NCI-H510A treated with DMSO at 0.1 percent for 48 hours (cell line): ENCODE data around the gene EIF1B.

ENCODE experiments used
- DNase-seq: peaks from one replicate; lab custom pipeline; 2025; lab: John Stamatoyannopoulos, UW

EIF1B gene

GRCh38 chr3:40308725-40309417 lies 636 bp upstream of the EIF1B start:
- DNase-seq = no peak

GRCh38 chr3:40309925-40310695 lies 603 bp downstream of the EIF1B start:
- DNase-seq = no peak

- peak; percentile 21 for DNase-seq
Measured at GRCh38 chr3:40310705-40311104, 1.2 kb downstream of the EIF1B start.

- no peak for DNase-seq
Measured at GRCh38 chr3:40312661-40313226, 3.2 kb downstream of the EIF1B start.

GRCh38 chr3:40313975-40314860 lies 4.7 kb downstream of the EIF1B start:
- no peak for DNase-seq

- peak; percentile 54 for DNase-seq
Measured at GRCh38 chr3:40317061-40317855, 7.8 kb downstream of the EIF1B start.

GRCh38 chr3:40321818-40322217 lies 12.3 kb downstream of the EIF1B start:
- no peak for DNase-seq

- DNase-seq = no peak
Measured at GRCh38 chr3:40323946-40324345, 14.4 kb downstream of the EIF1B start.

GRCh38 chr3:40324621-40325020 lies 15.1 kb downstream of the EIF1B start:
- DNase-seq = no peak

GRCh38 chr3:40325465-40325864 lies 16.0 kb downstream of the EIF1B start:
- DNase-seq = no peak

GRCh38 chr3:40328374-40328773 lies 18.9 kb downstream of the EIF1B start:
- DNase-seq = no peak

GRCh38 chr3:40329071-40329470 lies 19.6 kb downstream of the EIF1B start:
- no peak for DNase-seq

- no peak for DNase-seq
Measured at GRCh38 chr3:40332684-40333083, 23.2 kb downstream of the EIF1B start.

GRCh38 chr3:40333416-40333815 lies 23.9 kb downstream of the EIF1B start:
- no peak for DNase-seq

- no peak for DNase-seq
Measured at GRCh38 chr3:40333852-40334251, 24.3 kb downstream of the EIF1B start.

- DNase-seq = no peak
Measured at GRCh38 chr3:40336101-40336500, 26.6 kb downstream of the EIF1B start.

- no peak for DNase-seq
Measured at GRCh38 chr3:40336511-40337135, 27.1 kb downstream of the EIF1B start.

- DNase-seq = no peak
Measured at GRCh38 chr3:40337136-40338108, 27.9 kb downstream of the EIF1B start.

- no peak for DNase-seq
Measured at GRCh38 chr3:40339871-40340270, 30.4 kb downstream of the EIF1B start.
